Thoracic aorta (tissue), 2 donors: ENCODE data around the gene TNNT2. TPM values are rescaled to one million over a fixed set of nuclear protein-coding genes. Genes with fewer than 3 reads are reported as not detected.

Source experiments
- ATAC-seq: fragments of 150-250 bp; one replicate; pipeline ENCODE4 v1.8.0; 2017; ENCODE audit warnings: low read depth; ENCODE audit not compliant: insufficient number of reproducible peaks, low FRiP score
- DNase-seq: peaks from one replicate; pipeline ENCODE4 v3.0.0-alpha.2; 2020; ENCODE audit warnings: low spot score
- H3K27ac ChIP-seq, 2 donors: fragments of 200-600 bp; sonication (generic); 1 replicate in 1 of 2; 2 replicates in 1 of 2; pipeline ENCODE4 v1.5.1; 2016; ENCODE audit warnings: mild to moderate bottlenecking in 2 of 2, moderate library complexity in 2 of 2
- H3K27me3 ChIP-seq: fragments of 200-600 bp; sonication (generic); replicated peaks from 2 replicates; pipeline ENCODE4 v1.6.0; 2016; ENCODE audit warnings: mild to moderate bottlenecking; ENCODE audit not compliant: insufficient read depth
- H3K36me3 ChIP-seq: fragments of 200-600 bp; sonication (generic); one replicate; pipeline ENCODE4 v1.5.1; 2016
- H3K4me1 ChIP-seq, 2 donors: fragments of 200-600 bp; sonication (generic); 1 replicate in 1 of 2; 2 replicates in 1 of 2; pipeline versions ENCODE4 v1.5.1 to v1.6.0; 2016; ENCODE audit warnings: low read depth in 2 of 2, mild to moderate bottlenecking in 1 of 2; ENCODE audit not compliant: control insufficient read depth in 1 of 2
- H3K4me3 ChIP-seq: fragments of 200-600 bp; sonication (generic); 2 replicates; pipeline ENCODE4 v1.5.1; 2016; ENCODE audit warnings: mild to moderate bottlenecking
- H3K9me3 ChIP-seq: fragments of 200-600 bp; sonication (generic); 2 replicates; pipeline ENCODE4 v1.5.1; 2016
- CTCF ChIP-seq: fragments of 200-600 bp; sonication (generic); IDR thresholded peaks from one replicate; pipeline ENCODE4 v1.5.1; 2019; ENCODE audit warnings: antibody characterized with exemption
- total RNA-seq, 2 donors: library from RNA; depleted of rRNA; stranded (reverse); fragments of >200 nt; gene quantifications; one replicate each; pipeline versions ENCODE4 v1.1.0 to v1.2.3, GENCODE V29; 2016

The TNNT2 gene
- total RNA-seq, 2 donors from 2014 or later, result 0.21 TPM; not detected in 1

GRCh38 chr1:201335901-201336300 lies 41.6 kb downstream of the TNNT2 start:
- TF ChIP-seq CTCF, result no peak
- no peaks in the 10 kb centered on the region for H3K9me3 ChIP-seq
- no peak overlapping the region for H3K27ac ChIP-seq
- no peaks in the 10 kb centered on the region for H3K4me1 ChIP-seq
- no peaks in the 10 kb centered on the region for H3K27me3 ChIP-seq
- H3K4me3 ChIP-seq, result no peak overlapping the region
- no peaks in the 10 kb centered on the region for H3K36me3 ChIP-seq
- DNase-seq, result no peak
- ATAC-seq, result no peak

- ATAC-seq (no peak), DNase-seq (no peak)
- Histone ChIP-seq H3K27ac (no peak overlapping the region), H3K4me1 (no peaks in the 10 kb centered on the region), H3K36me3 (no peaks in the 10 kb centered on the region), H3K9me3 (no peaks in the 10 kb centered on the region), H3K27me3 (no peaks in the 10 kb centered on the region), H3K4me3 (no peak overlapping the region)
- no peak for TF ChIP-seq CTCF
These were observed 42.2 kb downstream of the TNNT2 start for GRCh38 chr1:201335174-201335870.

GRCh38 chr1:201334325-201335173 lies 42.9 kb downstream of the TNNT2 start:
- no peak for DNase-seq
- no peak for TF ChIP-seq CTCF
- H3K27ac ChIP-seq, result no peak overlapping the region

GRCh38 chr1:201332616-201333335 lies 44.7 kb downstream of the TNNT2 start:
- Histone ChIP-seq H3K4me3 (no peak overlapping the region), H3K27me3 (no peaks in the 10 kb centered on the region), H3K36me3 (no peaks in the 10 kb centered on the region), H3K4me1 (no peaks in the 10 kb centered on the region), H3K27ac (no peak overlapping the region), H3K9me3 (no peaks in the 10 kb centered on the region)
- no peak for ATAC-seq
- no peak for DNase-seq
- TF ChIP-seq CTCF, result no peak

More at GRCh38 chr1:201334325-201335173, 42.9 kb downstream of the TNNT2 start:
- Histone ChIP-seq H3K9me3 (no peaks in the 10 kb centered on the region), H3K4me3 (no peak overlapping the region), H3K27me3 (no peaks in the 10 kb centered on the region), H3K4me1 (no peaks in the 10 kb centered on the region), H3K36me3 (no peaks in the 10 kb centered on the region)
- ATAC-seq, result no peak

- no peaks in the 10 kb centered on the region for H3K36me3 ChIP-seq
- no peaks in the 10 kb centered on the region for H3K9me3 ChIP-seq
- TF ChIP-seq CTCF, result no peak
- no peak for ATAC-seq
- DNase-seq, result no peak
- no peaks in the 10 kb centered on the region for H3K4me1 ChIP-seq
- no peak overlapping the region for H3K4me3 ChIP-seq
- no peaks in the 10 kb centered on the region for H3K27me3 ChIP-seq
- H3K27ac ChIP-seq, result no peak overlapping the region
These were observed 45.5 kb downstream of the TNNT2 start for GRCh38 chr1:201332021-201332420.
